RPMI8226 (cell line): ENCODE measurements around the gene FSTL4.

Experiments used
- DNase-seq: peaks from one replicate; pipeline ENCODE4 v3.0.0-alpha.2; 2015

The FSTL4 gene

GRCh38 chr5:133314086-133314485 lies 298.3 kb downstream of the FSTL4 start:
- DNase-seq, result no peak

GRCh38 chr5:133311176-133311575 lies 301.2 kb downstream of the FSTL4 start:
- DNase-seq, result no peak

- DNase-seq, result no peak
These were observed 302.2 kb downstream of the FSTL4 start for GRCh38 chr5:133309984-133310621.

- DNase-seq, result peak; percentile 43
These were observed 303.1 kb downstream of the FSTL4 start for GRCh38 chr5:133309166-133309795.

- peak; percentile 90 for DNase-seq
These were observed 305.1 kb downstream of the FSTL4 start for GRCh38 chr5:133307275-133307674.

GRCh38 chr5:133304707-133305216 lies 307.6 kb downstream of the FSTL4 start:
- no peak for DNase-seq

GRCh38 chr5:133304178-133304577 lies 308.2 kb downstream of the FSTL4 start:
- no peak for DNase-seq

- no peak for DNase-seq
These were observed 309.0 kb downstream of the FSTL4 start for GRCh38 chr5:133303298-133303697.

- DNase-seq, result no peak
These were observed 312.6 kb downstream of the FSTL4 start for GRCh38 chr5:133299728-133300127.

GRCh38 chr5:133299021-133299420 lies 313.3 kb downstream of the FSTL4 start:
- no peak for DNase-seq

GRCh38 chr5:133298447-133298846 lies 313.9 kb downstream of the FSTL4 start:
- DNase-seq, result no peak

GRCh38 chr5:133297293-133297692 lies 315.0 kb downstream of the FSTL4 start:
- no peak for DNase-seq

- no peak for DNase-seq
These were observed 315.7 kb downstream of the FSTL4 start for GRCh38 chr5:133296624-133297023.

- no peak for DNase-seq
These were observed 316.8 kb downstream of the FSTL4 start for GRCh38 chr5:133295520-133295919.

GRCh38 chr5:133294380-133294779 lies 318.0 kb downstream of the FSTL4 start:
- peak; percentile 63 for DNase-seq

GRCh38 chr5:133293960-133294359 lies 318.4 kb downstream of the FSTL4 start:
- peak; percentile 42 for DNase-seq

- DNase-seq, result peak; percentile 39
These were observed 320.0 kb downstream of the FSTL4 start for GRCh38 chr5:133292300-133292699.

- DNase-seq, result no peak
These were observed 320.8 kb downstream of the FSTL4 start for GRCh38 chr5:133291524-133291923.

GRCh38 chr5:133290669-133291240 lies 321.6 kb downstream of the FSTL4 start:
- DNase-seq, result no peak

GRCh38 chr5:133289686-133290367 lies 322.5 kb downstream of the FSTL4 start:
- DNase-seq, result peak; percentile 23

- peak; percentile 67 for DNase-seq
These were observed 324.8 kb downstream of the FSTL4 start for GRCh38 chr5:133287500-133287899.

GRCh38 chr5:133286483-133286882 lies 325.9 kb downstream of the FSTL4 start:
- no peak for DNase-seq

GRCh38 chr5:133285583-133286021 lies 326.7 kb downstream of the FSTL4 start:
- DNase-seq, result peak; percentile 77

- no peak for DNase-seq
These were observed 328.0 kb downstream of the FSTL4 start for GRCh38 chr5:133284306-133284705.
